Renal cortex interstitium (tissue), 11 donors: Measurements from ENCODE around the gene EPS8L1. TPM values are rescaled to one million over a fixed set of nuclear protein-coding genes. Genes with fewer than 3 reads are reported as not detected.

Experiments used
- DNase-seq, 11 donors: peaks; one replicate each; pipeline ENCODE4 v3.0.0-alpha.2; 2013; ENCODE audit warnings: low read depth in 9 of 11, low spot score in 4 of 11; ENCODE audit errors: extremely low read depth in 1 of 11
- polyA plus RNA-seq, 3 donors: library from polyadenylated mRNA; unstranded; fragments of 120-200 nt; gene quantifications; one replicate each; pipeline ENCODE4 v1.2.1, GENCODE V29; 2013; ENCODE audit not compliant: insufficient read length in 3 of 3

Gene EPS8L1
- polyA plus RNA-seq, 3 donors, result 48.0 to 77.9 (median 61.6) TPM

DNA sequence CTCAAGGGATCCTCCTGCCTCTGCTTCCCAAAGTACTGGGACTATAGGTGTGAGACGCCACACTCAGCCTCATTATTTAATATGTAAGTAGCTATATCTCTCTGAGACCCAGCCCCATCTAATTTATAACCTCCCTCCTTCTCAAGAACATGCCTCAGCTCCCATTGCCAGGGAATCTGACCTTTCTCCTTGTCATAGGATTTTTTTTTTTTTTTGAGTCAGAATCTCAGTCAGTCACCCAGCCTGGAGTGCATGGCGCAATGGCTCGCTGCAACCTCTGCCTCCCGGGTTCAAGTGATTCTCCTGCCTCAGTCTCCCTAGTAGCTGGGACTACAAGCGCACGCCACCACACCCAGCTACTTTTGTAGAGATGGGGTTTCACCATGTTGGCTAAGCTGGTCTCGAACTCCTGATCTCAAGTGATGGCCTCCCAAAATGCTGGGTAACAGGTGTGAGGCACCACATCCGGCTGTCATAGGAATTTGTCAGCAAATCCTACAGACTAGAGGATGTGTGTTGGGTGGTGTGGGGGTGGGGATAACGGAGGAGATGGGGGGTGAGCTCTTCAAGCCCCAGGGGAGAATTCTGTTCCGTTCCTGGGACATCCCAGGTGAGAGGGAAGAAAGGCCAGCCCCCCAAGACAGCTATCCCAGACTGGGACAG, 5.1 kb upstream of the EPS8L1 start:
- no peak for DNase-seq

DNA sequence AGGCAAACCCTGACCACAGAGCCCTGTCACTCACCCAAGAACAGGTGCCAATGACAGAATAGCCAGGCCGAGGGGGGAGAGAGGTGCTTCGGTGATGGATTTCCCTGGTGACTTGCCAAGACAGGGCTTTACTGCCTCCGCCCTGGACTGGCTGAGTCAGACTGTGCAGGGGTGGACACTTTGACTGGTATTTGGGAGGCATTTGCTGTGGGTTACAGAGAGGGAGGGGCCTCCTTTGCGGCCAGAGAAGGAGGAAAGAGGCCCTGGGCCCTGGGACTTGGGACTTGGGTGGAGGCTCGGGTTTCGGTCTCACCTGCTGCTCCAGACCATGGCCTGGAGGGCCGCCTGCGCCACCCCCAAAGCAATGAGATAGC, 4.6 kb upstream of the EPS8L1 start:
- no peak for DNase-seq

GRCh38 chr19:55071913-55072312, 3.8 kb upstream of the EPS8L1 start:
- no peak for DNase-seq

GRCh38 chr19:55076321-55076720, 652 bp downstream of the EPS8L1 start:
- no peak for DNase-seq

DNA sequence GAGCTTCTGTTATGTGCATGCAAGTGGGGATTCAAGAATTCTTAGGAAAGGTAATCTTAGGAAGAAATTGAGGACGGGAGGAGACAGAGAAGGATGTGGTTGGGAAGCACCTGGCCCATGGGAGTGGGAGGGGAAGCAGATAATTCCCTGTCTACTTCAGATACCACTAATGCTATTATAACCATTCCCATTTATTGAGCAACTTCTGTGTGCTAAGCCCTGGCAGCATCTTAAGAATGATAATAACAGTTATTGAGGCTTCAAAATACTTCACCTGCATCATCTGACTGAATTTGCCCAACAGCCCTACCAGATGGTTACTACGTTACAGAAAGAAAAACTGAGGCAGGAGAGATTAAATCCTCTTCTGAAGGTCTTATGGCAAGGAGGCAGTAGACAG, 1.4 kb downstream of the EPS8L1 start:
- DNase-seq, result no peak

DNA sequence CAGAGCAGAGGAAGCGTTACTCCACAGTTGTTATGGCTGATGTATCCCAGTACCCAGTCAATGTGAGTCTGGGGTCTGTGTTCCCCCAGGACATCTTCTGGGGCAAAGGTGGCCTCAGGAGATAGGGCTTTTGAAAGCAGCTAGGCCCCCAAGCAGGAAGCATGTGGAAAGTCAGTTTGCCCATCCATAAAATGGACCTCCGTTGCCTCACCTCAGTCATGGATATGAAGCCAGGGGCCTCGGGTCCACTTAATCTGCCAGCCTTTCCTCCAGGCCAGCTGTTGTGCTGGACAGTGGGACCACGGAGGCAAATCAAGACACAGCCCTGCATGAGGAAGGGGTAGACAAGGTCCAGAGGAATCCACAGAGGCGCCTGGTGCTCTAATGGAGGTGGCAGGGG, 3.3 kb downstream of the EPS8L1 start:
- no peak for DNase-seq

GRCh38 chr19:55079400-55080038, 3.9 kb downstream of the EPS8L1 start:
- no peak for DNase-seq

GRCh38 chr19:55080121-55080967, 4.7 kb downstream of the EPS8L1 start:
- peak in 1 of 11 donors; percentile 44 for DNase-seq

DNA sequence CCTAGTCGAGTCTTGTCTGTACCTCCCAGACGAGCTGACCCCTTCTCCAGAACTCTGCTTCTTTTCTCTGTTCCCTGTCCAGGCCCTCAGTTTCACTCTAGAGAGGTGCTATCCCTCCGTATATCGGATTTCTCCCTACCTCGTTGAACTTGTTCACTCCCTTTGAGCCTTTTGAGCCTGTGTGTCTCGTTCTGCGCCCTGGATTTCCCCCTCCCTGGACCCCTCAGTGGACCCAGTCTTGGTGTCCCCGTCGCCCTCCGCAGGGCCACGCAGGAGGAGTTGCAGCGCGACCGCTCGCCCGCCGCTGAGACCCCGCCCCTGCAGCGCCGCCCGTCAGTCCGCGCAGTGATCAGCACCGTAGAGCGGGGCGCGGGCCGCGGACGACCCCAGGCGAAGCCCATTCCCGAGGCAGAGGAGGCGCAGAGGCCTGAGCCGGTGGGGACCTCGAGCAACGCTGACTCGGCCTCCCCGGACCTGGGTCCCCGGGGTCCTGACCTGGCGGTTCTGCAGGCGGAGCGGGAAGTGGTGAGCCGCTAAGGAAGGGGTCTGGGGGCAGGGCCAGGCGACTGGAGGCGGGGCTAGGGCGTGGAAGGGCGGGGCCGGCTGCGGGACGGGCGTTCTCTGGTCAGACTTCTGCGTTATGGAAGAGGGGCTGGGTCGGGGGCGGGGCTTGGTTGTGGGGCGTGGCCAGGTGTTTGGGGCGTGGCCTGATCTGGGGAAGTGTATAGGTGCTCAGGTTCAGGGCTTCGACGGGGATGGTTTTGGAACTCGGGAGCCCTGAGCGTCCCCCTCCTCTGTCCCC, 5.5 kb downstream of the EPS8L1 start:
- peak in 3 of 11 donors; percentile 58 to 69 (median 59) for DNase-seq

DNA sequence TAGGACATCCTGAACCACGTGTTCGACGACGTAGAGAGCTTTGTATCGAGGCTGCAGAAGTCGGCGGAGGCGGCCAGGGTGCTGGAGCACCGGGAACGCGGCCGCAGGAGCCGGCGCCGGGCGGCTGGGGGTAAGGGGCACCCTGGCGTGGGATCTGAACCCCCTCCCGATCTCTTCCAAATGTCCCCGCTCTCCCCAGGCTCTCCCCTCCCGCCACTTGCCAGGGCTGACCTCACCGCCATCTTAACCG, 6.0 kb downstream of the EPS8L1 start:
- no peak for DNase-seq

DNA sequence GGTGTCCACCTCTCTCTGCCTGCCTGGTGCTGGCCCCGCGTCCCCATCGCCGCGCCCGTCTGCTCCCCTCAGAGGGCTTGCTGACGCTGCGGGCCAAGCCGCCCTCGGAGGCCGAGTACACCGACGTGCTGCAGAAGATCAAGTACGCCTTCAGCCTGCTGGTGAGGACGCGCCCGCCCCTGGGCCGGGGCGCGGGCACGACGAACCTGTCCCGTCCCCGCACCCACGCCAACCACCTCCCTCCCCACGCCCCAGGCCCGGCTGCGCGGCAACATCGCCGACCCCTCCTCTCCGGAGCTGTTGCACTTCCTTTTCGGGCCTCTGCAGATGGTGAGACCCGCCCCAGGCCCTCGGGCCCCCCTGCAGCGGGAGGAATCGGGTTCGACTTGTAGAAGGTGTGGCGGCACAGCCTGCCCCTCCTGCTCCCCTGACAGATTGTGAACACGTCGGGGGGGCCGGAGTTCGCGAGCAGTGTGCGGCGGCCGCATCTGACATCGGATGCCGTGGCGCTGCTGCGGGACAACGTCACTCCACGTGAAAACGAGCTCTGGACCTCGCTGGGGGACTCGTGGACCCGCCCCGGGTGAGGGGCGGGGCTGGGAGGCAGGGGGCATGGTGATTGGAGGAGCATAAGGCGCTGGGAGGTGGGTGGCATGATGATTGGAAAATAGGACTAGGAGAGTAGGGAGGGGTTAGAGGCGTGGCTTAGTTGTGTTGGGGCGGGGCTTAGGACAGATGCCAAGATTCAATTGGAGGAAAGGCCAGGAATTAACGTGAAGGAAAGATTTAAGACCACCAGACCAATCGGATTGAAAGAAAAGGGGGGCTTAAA, 6.6 kb downstream of the EPS8L1 start:
- no peak for DNase-seq

- DNase-seq, result no peak
Measured at GRCh38 chr19:55083004-55083850, 7.6 kb downstream of the EPS8L1 start.

DNA sequence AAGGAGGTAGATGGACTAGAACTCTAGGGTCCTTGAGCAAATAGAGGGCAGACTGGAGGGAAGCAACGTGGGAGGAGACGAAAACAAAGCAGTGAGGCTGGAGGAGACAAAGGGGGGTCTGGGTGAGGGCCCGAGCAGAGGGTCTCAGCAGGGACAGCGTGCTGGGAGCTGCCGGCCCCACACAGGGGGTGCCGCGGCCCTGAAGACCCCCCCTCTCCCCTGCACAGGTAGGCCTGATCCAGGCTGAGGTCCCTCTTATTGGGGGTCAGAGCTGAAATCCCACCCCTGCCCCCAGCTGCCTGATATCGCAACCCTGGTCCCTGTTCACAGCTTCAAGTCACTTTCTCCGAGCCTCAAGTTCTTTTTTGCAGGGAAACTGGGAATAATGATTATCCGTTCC, 8.7 kb downstream of the EPS8L1 start:
- DNase-seq, result no peak

DNA sequence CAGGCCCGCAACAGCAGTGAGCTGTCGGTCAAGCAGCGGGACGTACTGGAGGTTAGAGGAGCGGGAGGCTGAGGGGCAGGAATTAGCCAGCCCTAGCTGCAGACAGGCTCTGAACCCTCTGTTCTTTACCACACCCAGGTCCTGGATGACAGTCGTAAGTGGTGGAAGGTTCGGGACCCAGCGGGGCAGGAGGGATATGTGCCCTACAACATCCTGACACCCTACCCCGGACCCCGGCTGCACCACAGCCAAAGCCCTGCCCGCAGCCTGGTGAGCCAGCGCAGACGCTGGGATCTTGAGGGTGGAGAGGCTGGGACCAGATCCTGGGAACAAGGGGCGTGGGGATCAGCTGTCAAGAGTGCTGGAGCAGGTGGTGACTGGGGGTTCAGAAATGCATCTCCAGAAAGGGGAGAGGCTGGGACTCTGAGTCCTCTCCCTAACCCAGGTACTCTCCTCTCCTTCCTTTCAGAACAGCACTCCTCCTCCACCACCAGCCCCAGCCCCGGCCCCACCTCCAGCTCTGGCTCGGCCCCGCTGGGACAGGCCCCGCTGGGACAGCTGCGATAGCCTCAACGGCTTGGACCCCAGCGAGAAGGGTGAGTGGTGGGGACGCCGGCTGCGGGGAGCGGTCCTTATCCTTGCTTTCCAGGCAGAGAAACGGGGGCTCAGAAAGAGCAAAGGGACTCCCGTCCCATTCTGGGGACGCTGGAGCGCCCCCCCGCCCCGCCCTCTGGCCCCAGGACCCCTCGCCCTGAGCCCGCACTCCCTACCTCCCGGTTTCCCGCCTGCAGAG, 10.4 kb downstream of the EPS8L1 start:
- DNase-seq, result no peak

- peak in 9 of 11 donors; percentile 75 to 91 (median 83) for DNase-seq
Measured at GRCh38 chr19:55086730-55087541, 11.3 kb downstream of the EPS8L1 start.

DNA sequence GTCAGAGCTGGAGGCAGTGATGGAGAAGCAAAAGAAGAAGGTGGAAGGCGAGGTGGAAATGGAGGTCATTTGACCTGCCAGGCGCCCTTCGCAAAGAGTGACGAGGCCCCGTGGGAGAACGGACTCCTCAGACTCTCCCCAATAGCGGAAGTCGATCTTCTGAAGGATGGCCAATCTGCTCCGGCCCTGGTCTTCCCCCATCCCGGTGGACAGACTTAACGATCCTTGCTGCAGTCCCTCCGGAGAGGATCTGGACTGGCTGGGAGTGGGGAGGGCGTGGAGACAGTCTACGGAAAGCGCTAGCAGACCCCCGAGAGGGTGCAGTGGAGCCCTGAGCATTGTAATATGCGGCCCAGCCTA, 11.9 kb downstream of the EPS8L1 start:
- DNase-seq, result no peak
